ENCODE data around the gene KRCC1.

The KRCC1 gene

DNA sequence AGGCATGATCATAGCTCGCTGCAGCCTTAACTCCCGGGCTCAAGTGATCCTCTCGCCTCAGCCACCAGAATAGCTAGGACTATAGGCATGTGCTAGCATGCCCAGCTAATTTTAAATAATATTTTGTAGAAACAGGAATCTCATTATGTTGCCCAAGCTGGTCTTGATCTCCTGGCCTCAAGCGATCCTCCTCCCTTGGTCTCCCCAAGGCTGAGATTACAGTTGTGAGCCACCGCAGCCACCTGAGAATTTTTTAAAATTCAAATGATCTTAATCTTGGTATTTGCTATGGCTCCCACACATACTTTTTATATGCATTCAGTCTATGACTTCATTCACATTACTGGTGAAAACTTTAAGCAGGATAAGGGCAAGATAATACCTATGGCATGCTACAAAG is 13.1 kb downstream of the KRCC1 start:
- Histone ChIP-seq H3K9me3 (ENCODE audit: insufficient read depth, low read depth, low read length) (no peaks in the 10 kb centered on the region), H3K36me3 (ENCODE audit: insufficient read depth, low read length) (no peaks in the 10 kb centered on the region), H3K27me3 (ENCODE audit: insufficient read depth, low read length, poor library complexity, severe bottlenecking) (no peaks in the 10 kb centered on the region), H3K9ac (ENCODE audit: low read depth, low read length, poor library complexity, severe bottlenecking) (no peak overlapping the region), H3F3A (ENCODE audit: low read depth) (no peaks in the 10 kb centered on the region), H3K4me3 (ENCODE audit: low read length, poor library complexity, severe bottlenecking) (no peak overlapping the region), H3K4me1 (ENCODE audit: insufficient read depth, low read length, poor library complexity, severe bottlenecking) (no peaks in the 10 kb centered on the region), H2AFZ (ENCODE audit: low read length) (no peak overlapping the region), H3K4me2 (ENCODE audit: low read depth, low read length, poor library complexity, severe bottlenecking) (no peak overlapping the region), H4K20me1 (ENCODE audit: insufficient read depth, low read length, poor library complexity, severe bottlenecking) (no peaks in the 10 kb centered on the region), H3K79me2 (ENCODE audit: insufficient read depth, low read length) (no peaks in the 10 kb centered on the region), H3K9me2 (replicated peaks; ENCODE audit: low read depth, low read length) (no peaks in the 10 kb centered on the region)
- TF ChIP-seq EZH2phosphoT487 (IDR thresholded peaks at IDR 0.05; ENCODE audit: borderline replicate concordance) = no peak
- TF ChIP-seq, protein P1, sequence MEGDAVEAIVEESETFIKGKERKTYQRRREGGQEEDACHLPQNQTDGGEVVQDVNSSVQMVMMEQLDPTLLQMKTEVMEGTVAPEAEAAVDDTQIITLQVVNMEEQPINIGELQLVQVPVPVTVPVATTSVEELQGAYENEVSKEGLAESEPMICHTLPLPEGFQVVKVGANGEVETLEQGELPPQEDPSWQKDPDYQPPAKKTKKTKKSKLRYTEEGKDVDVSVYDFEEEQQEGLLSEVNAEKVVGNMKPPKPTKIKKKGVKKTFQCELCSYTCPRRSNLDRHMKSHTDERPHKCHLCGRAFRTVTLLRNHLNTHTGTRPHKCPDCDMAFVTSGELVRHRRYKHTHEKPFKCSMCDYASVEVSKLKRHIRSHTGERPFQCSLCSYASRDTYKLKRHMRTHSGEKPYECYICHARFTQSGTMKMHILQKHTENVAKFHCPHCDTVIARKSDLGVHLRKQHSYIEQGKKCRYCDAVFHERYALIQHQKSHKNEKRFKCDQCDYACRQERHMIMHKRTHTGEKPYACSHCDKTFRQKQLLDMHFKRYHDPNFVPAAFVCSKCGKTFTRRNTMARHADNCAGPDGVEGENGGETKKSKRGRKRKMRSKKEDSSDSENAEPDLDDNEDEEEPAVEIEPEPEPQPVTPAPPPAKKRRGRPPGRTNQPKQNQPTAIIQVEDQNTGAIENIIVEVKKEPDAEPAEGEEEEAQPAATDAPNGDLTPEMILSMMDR (conservative IDR thresholded peaks at IDR 0.05; ENCODE audit: low read length) = no peak

DNA sequence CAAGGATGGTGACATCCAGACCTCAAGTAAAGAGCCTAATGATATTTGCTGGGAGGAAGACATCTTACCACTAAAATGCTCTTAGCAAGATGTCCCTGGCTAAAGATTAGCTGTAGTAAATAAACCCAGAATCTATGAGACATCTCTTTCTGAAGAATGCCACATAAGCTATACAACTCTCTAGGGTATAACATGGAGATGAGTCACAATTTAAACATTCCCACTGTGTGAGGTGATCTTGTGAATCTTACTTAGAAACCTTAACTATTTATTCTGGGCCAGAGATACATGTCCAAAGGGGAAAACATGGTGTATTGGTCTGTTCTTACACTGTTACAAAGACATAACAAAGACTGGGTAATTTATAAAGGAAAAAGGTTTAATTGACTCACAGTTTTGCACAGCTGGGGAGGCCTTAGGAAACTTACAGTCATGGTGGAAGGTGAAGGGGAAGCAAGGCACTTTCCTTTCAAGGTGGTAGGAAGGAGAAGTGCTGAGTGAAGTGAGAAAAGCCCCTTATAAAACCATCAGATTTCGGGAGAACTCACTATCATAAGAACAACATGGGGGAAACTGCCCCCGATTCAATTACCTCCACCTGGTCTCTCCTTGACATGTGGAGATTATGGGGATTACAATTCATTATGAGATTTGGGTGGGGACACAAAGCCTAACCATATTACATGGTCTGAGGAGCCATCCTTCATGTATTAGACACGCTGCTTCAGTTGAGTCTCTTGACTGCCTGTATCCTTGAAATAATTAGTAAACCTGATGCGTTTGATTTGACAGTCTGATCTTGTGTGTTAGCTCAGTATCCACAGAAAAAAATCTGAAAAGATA is 17.1 kb downstream of the KRCC1 start:
- no peaks in the 10 kb centered on the region for H3K9me3 ChIP-seq (ENCODE audit: insufficient read depth, low read depth, low read length)
- no peaks in the 10 kb centered on the region for H3K4me1 ChIP-seq (ENCODE audit: insufficient read depth, low read length, poor library complexity, severe bottlenecking)
- TF ChIP-seq, protein P1 (conservative IDR thresholded peaks at IDR 0.05; ENCODE audit: low read length) = no peak
- no peak for TF ChIP-seq EZH2phosphoT487 (IDR thresholded peaks at IDR 0.05; ENCODE audit: borderline replicate concordance)
- H3K9ac ChIP-seq (ENCODE audit: low read depth, low read length, poor library complexity, severe bottlenecking) = no peak overlapping the region
- no peak overlapping the region for H2AFZ ChIP-seq (ENCODE audit: low read length)
- no peaks in the 10 kb centered on the region for H3K9me2 ChIP-seq (replicated peaks; ENCODE audit: low read depth, low read length)
- H3K4me3 ChIP-seq (ENCODE audit: low read length, poor library complexity, severe bottlenecking) = no peak overlapping the region
- H3K79me2 ChIP-seq (ENCODE audit: insufficient read depth, low read length) = no peaks in the 10 kb centered on the region
- no peak overlapping the region for H3K4me2 ChIP-seq (ENCODE audit: low read depth, low read length, poor library complexity, severe bottlenecking)
- H3F3A ChIP-seq (ENCODE audit: low read depth) = no peaks in the 10 kb centered on the region
- H3K36me3 ChIP-seq (ENCODE audit: insufficient read depth, low read length) = no peaks in the 10 kb centered on the region
- no peaks in the 10 kb centered on the region for H3K27me3 ChIP-seq (ENCODE audit: insufficient read depth, low read length, poor library complexity, severe bottlenecking)
- H4K20me1 ChIP-seq (ENCODE audit: insufficient read depth, low read length, poor library complexity, severe bottlenecking) = no peaks in the 10 kb centered on the region

DNA sequence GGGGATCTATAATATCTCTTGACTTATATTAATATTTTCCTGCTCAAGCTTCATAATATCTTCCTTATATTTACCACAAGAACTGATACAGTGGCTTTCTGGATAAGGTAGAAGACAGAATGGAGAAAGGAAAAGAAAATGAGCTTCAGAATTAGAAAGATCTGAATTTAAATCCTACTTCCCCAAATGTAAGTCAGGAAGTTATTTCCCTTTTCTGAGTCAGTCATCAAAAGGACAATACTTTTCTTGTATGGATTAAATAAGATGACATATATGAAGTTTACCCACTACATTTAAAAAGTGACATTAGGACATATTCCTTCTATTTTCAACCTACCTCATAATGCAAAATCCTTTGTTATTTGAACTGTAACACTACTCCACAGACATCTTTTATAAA is 19.0 kb downstream of the KRCC1 start:
- H3K36me3 ChIP-seq (ENCODE audit: insufficient read depth, low read length) = no peaks in the 10 kb centered on the region
- H3K27me3 ChIP-seq (ENCODE audit: insufficient read depth, low read length, poor library complexity, severe bottlenecking) = no peaks in the 10 kb centered on the region
- H3K4me3 ChIP-seq (ENCODE audit: low read length, poor library complexity, severe bottlenecking) = no peak overlapping the region
- no peak overlapping the region for H2AFZ ChIP-seq (ENCODE audit: low read length)
- no peaks in the 10 kb centered on the region for H3K9me2 ChIP-seq (replicated peaks; ENCODE audit: low read depth, low read length)
- H4K20me1 ChIP-seq (ENCODE audit: insufficient read depth, low read length, poor library complexity, severe bottlenecking) = no peaks in the 10 kb centered on the region
- no peaks in the 10 kb centered on the region for H3F3A ChIP-seq (ENCODE audit: low read depth)
- H3K9ac ChIP-seq (ENCODE audit: low read depth, low read length, poor library complexity, severe bottlenecking) = no peak overlapping the region
- no peaks in the 10 kb centered on the region for H3K79me2 ChIP-seq (ENCODE audit: insufficient read depth, low read length)
- no peaks in the 10 kb centered on the region for H3K4me1 ChIP-seq (ENCODE audit: insufficient read depth, low read length, poor library complexity, severe bottlenecking)
- no peaks in the 10 kb centered on the region for H3K9me3 ChIP-seq (ENCODE audit: insufficient read depth, low read depth, low read length)
- H3K4me2 ChIP-seq (ENCODE audit: low read depth, low read length, poor library complexity, severe bottlenecking) = no peak overlapping the region
- no peak for TF ChIP-seq EZH2phosphoT487 (IDR thresholded peaks at IDR 0.05; ENCODE audit: borderline replicate concordance)

DNA sequence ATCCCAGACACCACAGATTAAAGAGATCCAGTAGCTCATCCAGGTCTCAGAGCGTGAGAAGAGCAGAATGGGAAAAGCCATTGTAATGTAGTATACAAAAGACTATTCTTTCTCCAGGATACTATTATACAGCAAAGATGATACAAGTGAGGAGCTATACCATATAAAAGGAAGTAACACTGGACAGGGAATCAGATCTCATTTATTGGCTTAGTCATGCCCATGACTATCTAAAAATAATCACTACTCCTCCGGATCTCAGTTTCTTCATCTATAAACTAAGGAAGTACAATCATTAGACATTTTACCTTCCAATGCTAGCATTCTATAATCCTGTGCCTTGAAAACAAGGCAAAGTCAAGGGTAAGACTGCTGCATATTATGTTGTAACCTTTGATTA is 19.4 kb downstream of the KRCC1 start:
- no peaks in the 10 kb centered on the region for H3K36me3 ChIP-seq (ENCODE audit: insufficient read depth, low read length)
- no peak overlapping the region for H3K4me2 ChIP-seq (ENCODE audit: low read depth, low read length, poor library complexity, severe bottlenecking)
- no peak overlapping the region for H3K4me3 ChIP-seq (ENCODE audit: low read length, poor library complexity, severe bottlenecking)
- no peaks in the 10 kb centered on the region for H3K27me3 ChIP-seq (ENCODE audit: insufficient read depth, low read length, poor library complexity, severe bottlenecking)
- H3K9me3 ChIP-seq (ENCODE audit: insufficient read depth, low read depth, low read length) = no peaks in the 10 kb centered on the region
- no peak for TF ChIP-seq EZH2phosphoT487 (IDR thresholded peaks at IDR 0.05; ENCODE audit: borderline replicate concordance)
- TF ChIP-seq, protein P1 (conservative IDR thresholded peaks at IDR 0.05; ENCODE audit: low read length) = no peak
- no peaks in the 10 kb centered on the region for H3K79me2 ChIP-seq (ENCODE audit: insufficient read depth, low read length)
- H4K20me1 ChIP-seq (ENCODE audit: insufficient read depth, low read length, poor library complexity, severe bottlenecking) = no peaks in the 10 kb centered on the region
- H2AFZ ChIP-seq (ENCODE audit: low read length) = no peak overlapping the region
- H3K9ac ChIP-seq (ENCODE audit: low read depth, low read length, poor library complexity, severe bottlenecking) = no peak overlapping the region
- H3K9me2 ChIP-seq (replicated peaks; ENCODE audit: low read depth, low read length) = no peaks in the 10 kb centered on the region
- H3K4me1 ChIP-seq (ENCODE audit: insufficient read depth, low read length, poor library complexity, severe bottlenecking) = no peaks in the 10 kb centered on the region
- no peaks in the 10 kb centered on the region for H3F3A ChIP-seq (ENCODE audit: low read depth)
